DND-41 (cell line): ENCODE results near the gene CYP19A1.

Experiments used
- ATAC-seq: fragments of 200-7000 bp; cut with Tn5 transposase; 3 replicates; pipeline ENCODE4 v1.9.1; 2021; ENCODE audit warnings: low read depth; ENCODE audit not compliant: insufficient read depth
- DNase-seq: peaks from one replicate; pipeline ENCODE4 v3.0.0-alpha.2; 2020
- H2AFZ ChIP-seq: 2 replicates; pipeline ENCODE4 v1.6.0; 2012; ENCODE audit warnings: low read depth, low read length
- H3K27ac ChIP-seq: 2 replicates; pipeline ENCODE4 v1.5.1; 2012; ENCODE audit warnings: low read length, inconsistent platforms
- H3K27me3 ChIP-seq: fragments of 200-600 bp; sonication (generic); 2 replicates; pipeline ENCODE4 v1.6.0; 2012; ENCODE audit warnings: low read length, mild to moderate bottlenecking, inconsistent platforms; ENCODE audit not compliant: insufficient read depth, poor library complexity
- H3K36me3 ChIP-seq: 2 replicates; pipeline ENCODE4 v1.5.1; 2012; ENCODE audit warnings: low read length, inconsistent platforms; ENCODE audit not compliant: insufficient read depth
- H3K4me1 ChIP-seq: 2 replicates; pipeline ENCODE4 v1.5.1; 2012; ENCODE audit warnings: mild to moderate bottlenecking, low read length; ENCODE audit not compliant: insufficient read depth
- H3K4me2 ChIP-seq: 2 replicates; pipeline ENCODE4 v1.6.0; 2012; ENCODE audit warnings: mild to moderate bottlenecking, moderate library complexity, low read length, inconsistent platforms; ENCODE audit not compliant: insufficient read depth
- H3K4me3 ChIP-seq, 2 experiments: fragments of 200-600 bp in 1 of 2; shearing (Covaris generic) in 1 of 2; 2 replicates each; pipeline ENCODE4 v1.5.1; 2012 to 2016; ENCODE audit warnings: inconsistent platforms in 2 of 2, low read length in 2 of 2, mild to moderate bottlenecking in 2 of 2, low read depth in 1 of 2, moderate library complexity in 1 of 2
- H3K79me2 ChIP-seq: 2 replicates; pipeline ENCODE4 v1.6.0; 2012; ENCODE audit warnings: low read length, inconsistent platforms; ENCODE audit not compliant: insufficient read depth
- H3K9ac ChIP-seq: 2 replicates; pipeline ENCODE4 v1.6.0; 2012; ENCODE audit warnings: low read depth, mild to moderate bottlenecking, inconsistent platforms, low read length, moderate library complexity
- H3K9me3 ChIP-seq: 2 replicates; pipeline ENCODE4 v1.5.1; 2012; ENCODE audit warnings: low read length, moderate library complexity, mild to moderate bottlenecking, inconsistent platforms; ENCODE audit not compliant: insufficient read depth, severe bottlenecking
- H4K20me1 ChIP-seq: 2 replicates; pipeline ENCODE4 v1.6.0; 2012; ENCODE audit warnings: low read length; ENCODE audit not compliant: insufficient read depth
- EZH2 ChIP-seq: IDR thresholded peaks from 3 replicates; pipeline ENCODE4 v1.6.1; 2012; ENCODE audit warnings: borderline replicate concordance, low read depth, mild to moderate bottlenecking, moderate library complexity, low read length, inconsistent platforms; ENCODE audit not compliant: severe bottlenecking
- TF ChIP-seq, protein P1 (sequence below): IDR thresholded peaks from 2 replicates; pipeline ENCODE4 v1.5.1; 2012; ENCODE audit warnings: borderline replicate concordance, low read length, moderate library complexity, mild to moderate bottlenecking; ENCODE audit not compliant: poor library complexity, severe bottlenecking; ENCODE audit errors: extremely low read depth

The CYP19A1 gene

DNA sequence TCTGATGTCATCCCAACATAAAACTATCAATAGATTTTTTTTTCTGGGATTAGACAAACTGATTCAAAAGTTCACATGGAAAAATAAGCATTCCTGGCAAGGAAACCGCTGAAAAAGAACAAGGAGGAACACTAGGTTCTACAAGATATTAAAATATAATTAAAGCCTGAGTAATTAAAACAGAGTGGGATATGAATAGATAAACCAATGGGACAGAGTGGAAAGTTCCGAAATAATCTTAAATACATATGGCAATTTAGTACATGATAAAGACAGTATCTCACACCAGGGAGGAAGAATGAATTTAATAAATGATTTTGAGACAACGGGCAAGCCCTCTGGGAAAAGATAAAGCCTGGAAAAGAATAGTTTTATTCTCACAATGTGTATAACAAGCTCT lies 7.7 kb upstream of the CYP19A1 start:
- no peak for TF ChIP-seq EZH2
- TF ChIP-seq, protein P1, sequence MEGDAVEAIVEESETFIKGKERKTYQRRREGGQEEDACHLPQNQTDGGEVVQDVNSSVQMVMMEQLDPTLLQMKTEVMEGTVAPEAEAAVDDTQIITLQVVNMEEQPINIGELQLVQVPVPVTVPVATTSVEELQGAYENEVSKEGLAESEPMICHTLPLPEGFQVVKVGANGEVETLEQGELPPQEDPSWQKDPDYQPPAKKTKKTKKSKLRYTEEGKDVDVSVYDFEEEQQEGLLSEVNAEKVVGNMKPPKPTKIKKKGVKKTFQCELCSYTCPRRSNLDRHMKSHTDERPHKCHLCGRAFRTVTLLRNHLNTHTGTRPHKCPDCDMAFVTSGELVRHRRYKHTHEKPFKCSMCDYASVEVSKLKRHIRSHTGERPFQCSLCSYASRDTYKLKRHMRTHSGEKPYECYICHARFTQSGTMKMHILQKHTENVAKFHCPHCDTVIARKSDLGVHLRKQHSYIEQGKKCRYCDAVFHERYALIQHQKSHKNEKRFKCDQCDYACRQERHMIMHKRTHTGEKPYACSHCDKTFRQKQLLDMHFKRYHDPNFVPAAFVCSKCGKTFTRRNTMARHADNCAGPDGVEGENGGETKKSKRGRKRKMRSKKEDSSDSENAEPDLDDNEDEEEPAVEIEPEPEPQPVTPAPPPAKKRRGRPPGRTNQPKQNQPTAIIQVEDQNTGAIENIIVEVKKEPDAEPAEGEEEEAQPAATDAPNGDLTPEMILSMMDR: no peak
- no peaks in the 10 kb centered on the region for H4K20me1 ChIP-seq
- H2AFZ ChIP-seq: no peak overlapping the region
- no peak overlapping the region for H3K9ac ChIP-seq
- no peaks in the 10 kb centered on the region for H3K9me3 ChIP-seq
- DNase-seq (no peak), ATAC-seq (no peak)
- H3K4me1 ChIP-seq: no peaks in the 10 kb centered on the region
- H3K27me3 ChIP-seq: no peaks in the 10 kb centered on the region
- H3K27ac ChIP-seq: no peak overlapping the region
- no peaks in the 10 kb centered on the region for H3K36me3 ChIP-seq
- H3K4me2 ChIP-seq: no peak overlapping the region
- no peaks in the 10 kb centered on the region for H3K79me2 ChIP-seq
- no peak overlapping the region for H3K4me3 ChIP-seq

GRCh38 chr15:51343466-51343865 lies 5.1 kb upstream of the CYP19A1 start:
- no peak for ATAC-seq
- no peaks in the 10 kb centered on the region for H3K27me3 ChIP-seq

GRCh38 chr15:51342227-51342999 lies 4.0 kb upstream of the CYP19A1 start:
- Histone ChIP-seq H3K9ac (no peak overlapping the region), H2AFZ (no peak overlapping the region), H3K79me2 (no peaks in the 10 kb centered on the region), H3K27ac (no peak overlapping the region), H4K20me1 (no peaks in the 10 kb centered on the region), H3K4me1 (no peaks in the 10 kb centered on the region), H3K36me3 (no peaks in the 10 kb centered on the region), H3K9me3 (no peaks in the 10 kb centered on the region), H3K27me3 (no peaks in the 10 kb centered on the region), H3K4me2 (no peak overlapping the region), H3K4me3 (no peak overlapping the region)
- DNase-seq (no peak), ATAC-seq (no peak)
- TF ChIP-seq, protein P1: no peak
- no peak for TF ChIP-seq EZH2

More at GRCh38 chr15:51343466-51343865, 5.1 kb upstream of the CYP19A1 start:
- no peak for DNase-seq
- TF ChIP-seq EZH2: no peak
- TF ChIP-seq, protein P1: no peak
- Histone ChIP-seq H3K4me1 (no peaks in the 10 kb centered on the region), H3K79me2 (no peaks in the 10 kb centered on the region), H3K4me3 (no peak overlapping the region), H3K9me3 (no peaks in the 10 kb centered on the region), H2AFZ (no peak overlapping the region), H4K20me1 (no peaks in the 10 kb centered on the region), H3K27ac (no peak overlapping the region), H3K9ac (no peak overlapping the region), H3K36me3 (no peaks in the 10 kb centered on the region), H3K4me2 (no peak overlapping the region)
